PFSK-1 (cell line): ENCODE data around the gene MEF2D.

Experiments
- FOXP2 ChIP-seq: optimal IDR thresholded peaks from 2 replicates; pipeline ENCODE3; 2011; ENCODE audit warnings: borderline replicate concordance, control low read depth, inconsistent platforms; ENCODE audit not compliant: insufficient read depth; ENCODE audit errors: extremely low read length, extremely low read depth
- POLR2AphosphoS5 ChIP-seq: IDR thresholded peaks from 2 replicates; pipeline ENCODE4 v1.6.1; 2012; ENCODE audit warnings: low read depth, mild to moderate bottlenecking, control low read depth, low read length, moderate library complexity
- REST ChIP-seq, 2 experiments: IDR thresholded peaks; 2 replicates each; pipeline versions ENCODE4 v1.6.1 to v1.8.0; 2011 to 2012; ENCODE audit warnings: low read depth in 2 of 2, low read length in 2 of 2, control low read depth in 1 of 2, inconsistent platforms in 1 of 2, mild to moderate bottlenecking in 1 of 2, moderate library complexity in 1 of 2; ENCODE audit not compliant: insufficient read depth in 1 of 2
- SIN3A ChIP-seq: IDR thresholded peaks from 2 replicates; pipeline ENCODE4 v1.6.1; 2012; ENCODE audit warnings: mild to moderate bottlenecking, low read length, moderate library complexity, borderline replicate concordance; ENCODE audit not compliant: insufficient read depth
- TAF1 ChIP-seq: IDR thresholded peaks from 2 replicates; pipeline ENCODE4 v1.6.1; 2012; ENCODE audit warnings: low read length, control low read depth, borderline replicate concordance; ENCODE audit not compliant: insufficient read depth

The MEF2D gene

GRCh38 chr1:156460525-156460924 is 40.0 kb downstream of the MEF2D start:
- TF ChIP-seq REST (IDR thresholded peaks at IDR 0.05; ENCODE audit: insufficient read depth in 1 of 2, low read depth in 2 of 2, low read length in 2 of 2), result no peak
- TF ChIP-seq SIN3A, result no peak

GRCh38 chr1:156458181-156458503 is 42.4 kb downstream of the MEF2D start:
- TF ChIP-seq REST (IDR thresholded peaks at IDR 0.05; ENCODE audit: insufficient read depth in 1 of 2, low read depth in 2 of 2, low read length in 2 of 2) (no peak), POLR2AphosphoS5 (no peak), SIN3A (no peak), TAF1 (no peak), FOXP2 (no peak)

GRCh38 chr1:156456625-156457465 is 43.7 kb downstream of the MEF2D start:
- no peak for TF ChIP-seq REST (IDR thresholded peaks at IDR 0.05; ENCODE audit: insufficient read depth in 1 of 2, low read depth in 2 of 2, low read length in 2 of 2)
- no peak for TF ChIP-seq TAF1
- peak; percentile 60 for TF ChIP-seq POLR2AphosphoS5
- no peak for TF ChIP-seq FOXP2
- TF ChIP-seq SIN3A, result no peak

- TF ChIP-seq FOXP2, result no peak
- TF ChIP-seq SIN3A, result no peak
- no peak for TF ChIP-seq REST (IDR thresholded peaks at IDR 0.05; ENCODE audit: insufficient read depth in 1 of 2, low read depth in 2 of 2, low read length in 2 of 2)
- TF ChIP-seq TAF1, result no peak
Measured at GRCh38 chr1:156455362-156455761, 45.2 kb downstream of the MEF2D start.

GRCh38 chr1:156452907-156453306 is 47.7 kb downstream of the MEF2D start:
- TF ChIP-seq SIN3A, result no peak
- no peak for TF ChIP-seq REST (IDR thresholded peaks at IDR 0.05; ENCODE audit: insufficient read depth in 1 of 2, low read depth in 2 of 2, low read length in 2 of 2)
- no peak for TF ChIP-seq TAF1
- no peak for TF ChIP-seq POLR2AphosphoS5
- no peak for TF ChIP-seq FOXP2
